Activated CD8-positive, alpha-beta T cell treated with anti-CD3 and anti-CD28 coated beads for 36 hours (primary cell): Measurements from ENCODE around the gene TMOD4. TPM values are rescaled to one million over a fixed set of nuclear protein-coding genes. Genes with fewer than 3 reads are reported as not detected.

Experiments
- ATAC-seq: fragments of 200-7000 bp; cut with Tn5 transposase; one replicate; pipeline ENCODE4 v1.10.0; 2021; ENCODE audit warnings: mild to moderate bottlenecking, moderate library complexity
- CTCF ChIA-PET: fragments of 350-600 bp; sonication (Branson Sonifier 250); formaldehyde crosslinking; loops from one replicate; lab custom pipeline; 2021; ENCODE audit warnings: antibody characterized with exemption; lab: Charles Lee
- POLR2A ChIA-PET: fragments of 350-600 bp; sonication (Branson Sonifier 250); formaldehyde crosslinking; loops from one replicate; lab custom pipeline; 2021; ENCODE audit warnings: antibody characterized with exemption; lab: Charles Lee
- DNase-seq: peaks from one replicate; pipeline ENCODE4 v3.0.0-alpha.2; 2020
- H3K27ac Mint-ChIP-seq: one replicate; pipeline ENCODE4 v1.8.0; 2021; ENCODE audit warnings: mild to moderate bottlenecking, mixed read lengths
- H3K27me3 Mint-ChIP-seq: one replicate; pipeline ENCODE4 v1.8.0; 2021; ENCODE audit warnings: mixed read lengths
- H3K36me3 Mint-ChIP-seq: one replicate; pipeline ENCODE4 v1.8.0; 2021; ENCODE audit warnings: low read depth, mixed read lengths
- H3K4me1 Mint-ChIP-seq: one replicate; pipeline ENCODE4 v1.8.0; 2021; ENCODE audit warnings: low read depth, mixed read lengths
- H3K4me3 Mint-ChIP-seq: one replicate; pipeline ENCODE4 v1.8.0; 2021; ENCODE audit warnings: mild to moderate bottlenecking, moderate library complexity, mixed read lengths
- H3K9me3 Mint-ChIP-seq: one replicate; pipeline ENCODE4 v1.8.0; 2021; ENCODE audit warnings: mixed read lengths
- intact Hi-C: fragments of 100-400 bp; cut with micrococcal nuclease; formaldehyde crosslinking; loops from one replicate; pipeline ENCODE4 v1.10.0; 2022
- total RNA-seq, 2 experiments: library from RNA; stranded (reverse); gene quantifications; one replicate each; pipeline ENCODE4 v1.2.3, GENCODE V29; 2021
- TF ChIP-seq, protein P1 (sequence below): fragments of 200-600 bp; IDR thresholded peaks from one replicate; pipeline ENCODE4 v1.8.0; 2022; ENCODE audit warnings: antibody characterized with exemption, mild to moderate bottlenecking

Gene TMOD4
- total RNA-seq, 2 experiments from 2014 or later, result 1.9 to 2.5 TPM

DNA sequence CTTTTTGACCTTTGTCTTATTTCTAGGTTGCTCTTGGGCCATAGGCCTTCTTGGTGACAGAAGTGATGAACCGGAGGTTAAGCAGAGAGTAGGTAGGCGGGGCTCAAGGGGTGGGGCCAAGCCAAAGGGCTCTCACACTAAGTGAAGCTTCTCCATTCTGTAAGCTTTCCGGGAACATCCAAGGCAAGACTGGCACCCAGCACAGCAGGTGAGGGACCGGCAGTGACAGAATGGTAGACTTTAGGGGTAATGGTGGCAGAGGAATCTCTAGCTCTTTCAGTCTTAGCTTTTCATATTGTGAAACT is 19.3 kb downstream of the TMOD4 start, which contains the start of gene TNFAIP8L2:
TSS of gene TNFAIP8L2 (plus strand) at position 135 of the 305 bp plus-strand sequence. CDS start 2,049 bp downstream, outside the sequence.
- TF ChIP-seq, protein P1, sequence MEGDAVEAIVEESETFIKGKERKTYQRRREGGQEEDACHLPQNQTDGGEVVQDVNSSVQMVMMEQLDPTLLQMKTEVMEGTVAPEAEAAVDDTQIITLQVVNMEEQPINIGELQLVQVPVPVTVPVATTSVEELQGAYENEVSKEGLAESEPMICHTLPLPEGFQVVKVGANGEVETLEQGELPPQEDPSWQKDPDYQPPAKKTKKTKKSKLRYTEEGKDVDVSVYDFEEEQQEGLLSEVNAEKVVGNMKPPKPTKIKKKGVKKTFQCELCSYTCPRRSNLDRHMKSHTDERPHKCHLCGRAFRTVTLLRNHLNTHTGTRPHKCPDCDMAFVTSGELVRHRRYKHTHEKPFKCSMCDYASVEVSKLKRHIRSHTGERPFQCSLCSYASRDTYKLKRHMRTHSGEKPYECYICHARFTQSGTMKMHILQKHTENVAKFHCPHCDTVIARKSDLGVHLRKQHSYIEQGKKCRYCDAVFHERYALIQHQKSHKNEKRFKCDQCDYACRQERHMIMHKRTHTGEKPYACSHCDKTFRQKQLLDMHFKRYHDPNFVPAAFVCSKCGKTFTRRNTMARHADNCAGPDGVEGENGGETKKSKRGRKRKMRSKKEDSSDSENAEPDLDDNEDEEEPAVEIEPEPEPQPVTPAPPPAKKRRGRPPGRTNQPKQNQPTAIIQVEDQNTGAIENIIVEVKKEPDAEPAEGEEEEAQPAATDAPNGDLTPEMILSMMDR, result no peak
- Mint-ChIP-seq H3K4me1 (peaks cover 41% of the 10 kb centered on the region), H3K27me3 (no peaks in the 10 kb centered on the region), H3K27ac (peak within 1 kb of the TSS; percentile 98), H3K36me3 (peaks cover 44% of the 10 kb centered on the region), H3K4me3 (peak within 1 kb of the TSS; percentile 97), H3K9me3 (no peaks in the 10 kb centered on the region)
- POLR2A ChIA-PET, result interaction anchor here (0.6 to 3.9 kb wide), 14 partner anchors 10 to 180 kb away, joined by 3 to 21 read pairs (median 4); partner anchors contain the start of genes C1orf56, CDC42SE1, GABPB2 and LYSMD1
- intact Hi-C loops, result loop anchor here (1.0 to 5.0 kb wide), 3 partner anchors 9 to 149 kb away; partner anchors contain the start of genes LYSMD1, MINDY1 and PRUNE1
- CTCF ChIA-PET, result interaction anchor here (0.5 to 9.7 kb wide), 33 partner anchors 9 to 200 kb away, joined by 3 to 298 read pairs (median 5); partner anchors contain the start of genes C1orf56, GABPB2, MINDY1 and MLLT11
- DNase-seq (peak; percentile 93), ATAC-seq (peak; percentile 82)

DNA sequence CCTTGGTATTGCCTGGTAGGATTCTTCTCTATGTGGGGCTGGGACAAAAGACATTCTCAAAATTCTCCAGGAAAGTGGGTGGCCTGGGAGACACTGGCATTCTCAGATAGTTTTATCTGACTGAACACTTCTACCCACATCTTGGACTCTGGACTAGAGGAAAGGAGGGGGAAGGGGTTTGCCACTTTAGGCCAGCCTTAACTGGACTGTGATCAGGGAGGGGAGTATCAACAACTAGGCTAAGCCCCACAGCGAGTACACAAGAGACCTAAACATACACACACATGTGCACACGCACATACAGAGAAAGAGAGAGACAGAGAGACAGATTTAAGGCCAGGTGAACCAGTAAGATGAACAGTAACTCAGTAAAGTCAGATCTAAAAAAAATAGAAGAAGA is 28.1 kb downstream of the TMOD4 start:
- Mint-ChIP-seq H3K27ac (no peak overlapping the region), H3K4me1 (peaks cover 6% of the 10 kb centered on the region), H3K4me3 (peak overlapping the region; percentile 70), H3K9me3 (no peaks in the 10 kb centered on the region), H3K36me3 (no peaks in the 10 kb centered on the region), H3K27me3 (peaks cover 3% of the 10 kb centered on the region)
- TF ChIP-seq, protein P1, result no peak
- DNase-seq, result no peak
- no peak for ATAC-seq
- ChIA-PET POLR2A (interaction anchor here (0.5 to 5.1 kb wide), 4 partner anchors 9 to 88 kb away, joined by 3 to 21 read pairs (median 4); partner anchors contain the start of genes CDC42SE1, MLLT11 and TNFAIP8L2), CTCF (interaction anchor here (1.4 to 3.3 kb wide), 3 partner anchors 9 to 48 kb away, joined by 3 to 20 read pairs (median 13); partner anchors contain the start of gene TNFAIP8L2)
- intact Hi-C loops, result no loop called here

DNA sequence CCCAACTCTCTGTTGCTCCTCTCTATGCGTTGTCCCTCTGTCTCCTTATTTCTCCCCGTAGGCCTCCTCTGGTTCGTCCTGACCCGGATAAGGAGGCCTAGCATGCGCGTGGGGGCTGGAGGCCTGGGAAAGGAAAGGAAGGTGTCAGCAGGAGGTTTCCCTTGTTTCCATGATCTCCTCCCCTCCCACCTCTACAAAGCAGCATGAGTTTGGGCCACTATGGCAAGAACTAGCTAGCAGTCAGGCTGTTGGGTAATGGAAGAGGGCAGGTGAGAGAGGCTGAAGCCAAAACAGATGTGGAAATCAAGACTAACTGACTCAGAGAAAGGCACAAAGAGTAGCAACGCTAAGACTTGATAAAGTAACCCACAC is 28.7 kb downstream of the TMOD4 start:
- Mint-ChIP-seq H3K27me3 (peaks cover 3% of the 10 kb centered on the region), H3K9me3 (no peaks in the 10 kb centered on the region), H3K4me1 (peaks cover 6% of the 10 kb centered on the region), H3K4me3 (peak overlapping the region; percentile 70), H3K27ac (no peak overlapping the region), H3K36me3 (no peaks in the 10 kb centered on the region)
- ATAC-seq, result no peak
- POLR2A ChIA-PET, result interaction anchor here (0.5 to 5.1 kb wide), 5 partner anchors 9 to 186 kb away, joined by 3 to 21 read pairs (median 3); partner anchors contain the start of genes CDC42SE1, MLLT11 and TNFAIP8L2
- DNase-seq, result no peak
- intact Hi-C loops, result no loop called here
- CTCF ChIA-PET, result interaction anchor here (2.6 to 3.3 kb wide), 2 partner anchors 10 to 47 kb away, joined by 13 to 20 read pairs; partner anchors contain the start of gene TNFAIP8L2
- TF ChIP-seq, protein P1, result no peak

DNA sequence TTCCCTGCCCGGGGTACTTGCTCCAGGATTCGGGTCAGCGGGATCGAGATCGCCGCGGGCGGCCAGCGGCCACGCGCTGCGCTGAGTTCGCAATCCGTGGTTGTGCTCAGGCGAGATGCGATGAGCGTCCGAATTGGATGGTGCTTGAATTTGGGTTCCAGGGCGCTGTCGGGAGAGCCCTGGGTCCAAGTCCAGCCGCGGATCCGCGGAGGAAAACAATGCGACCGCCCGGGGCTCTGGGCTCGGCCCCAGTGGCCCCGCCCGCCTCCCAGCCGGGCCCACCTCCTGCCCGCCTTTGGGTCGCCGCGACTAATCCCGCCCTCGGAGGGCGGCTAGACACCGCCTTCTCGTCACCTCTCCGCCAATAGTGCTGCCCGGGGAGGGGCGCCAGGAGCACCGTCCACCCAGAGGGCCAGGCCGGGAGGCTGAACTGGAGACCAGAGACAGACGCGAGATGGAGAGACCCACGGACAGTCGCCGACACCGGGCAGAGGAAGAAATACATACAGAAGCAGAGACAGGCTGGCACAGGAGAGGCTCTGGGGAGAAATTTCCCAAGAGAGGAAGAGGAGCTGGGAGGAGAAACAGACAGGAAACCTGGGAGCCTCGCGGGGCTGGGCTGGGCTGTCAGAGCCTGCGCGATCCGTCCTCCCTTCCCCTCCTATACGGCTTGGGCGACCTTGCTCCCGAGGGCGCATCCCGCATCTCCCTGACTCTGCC is 29.2 kb downstream of the TMOD4 start, which contains the start of gene SEMA6C:
TSS of gene SEMA6C (minus strand) at position 220 of the 720 bp plus-strand sequence. CDS start 4,010 bp downstream, outside the sequence.
- intact Hi-C loops, result no loop called here
- ATAC-seq, result peak; percentile 99
- peaks cover 3% of the 10 kb centered on the region for H3K27me3 Mint-ChIP-seq
- peak within 1 kb of the TSS; percentile 70 for H3K4me3 Mint-ChIP-seq
- peak within 1 kb of the TSS; percentile 41 for H3K27ac Mint-ChIP-seq
- TF ChIP-seq, protein P1, result no peak
- H3K9me3 Mint-ChIP-seq, result no peaks in the 10 kb centered on the region
- POLR2A ChIA-PET, result interaction anchor here (0.5 to 5.1 kb wide), 3 partner anchors 10 to 186 kb away, joined by 3 to 21 read pairs (median 6); partner anchors contain the start of genes CDC42SE1, MLLT11 and TNFAIP8L2
- CTCF ChIA-PET, result interaction anchor here (1.9 to 3.3 kb wide), 3 partner anchors 10 to 47 kb away, joined by 6 to 20 read pairs (median 13); partner anchors contain the start of gene TNFAIP8L2
- peak; percentile 89 for DNase-seq
- no peaks in the 10 kb centered on the region for H3K36me3 Mint-ChIP-seq
- H3K4me1 Mint-ChIP-seq, result peaks cover 6% of the 10 kb centered on the region
